ENCODE data around the gene DNAL1.

The DNAL1 gene

GRCh38 chr14:73726025-73726961, 81.5 kb downstream of the DNAL1 start:
- no peak for DNase-seq

GRCh38 chr14:73727166-73727565, 82.4 kb downstream of the DNAL1 start:
- no peak for DNase-seq

- peak; percentile 73 for DNase-seq
Measured at GRCh38 chr14:73728717-73729330, 84.0 kb downstream of the DNAL1 start.

- DNase-seq: no peak
Measured at GRCh38 chr14:73729556-73730265, 84.9 kb downstream of the DNAL1 start.

GRCh38 chr14:73731111-73731510, 86.3 kb downstream of the DNAL1 start:
- no peak for DNase-seq

GRCh38 chr14:73732006-73732405, 87.2 kb downstream of the DNAL1 start:
- DNase-seq: no peak

- no peak for DNase-seq
Measured at GRCh38 chr14:73736842-73737241, 92.1 kb downstream of the DNAL1 start.

GRCh38 chr14:73738518-73739173, 93.9 kb downstream of the DNAL1 start:
- no peak for DNase-seq

- no peak for DNase-seq
Measured at GRCh38 chr14:73739174-73739898, 94.5 kb downstream of the DNAL1 start.

- no peak for DNase-seq
Measured at GRCh38 chr14:73739899-73740617, 95.3 kb downstream of the DNAL1 start.

- DNase-seq: no peak
Measured at GRCh38 chr14:73740618-73741326, 96.0 kb downstream of the DNAL1 start.

GRCh38 chr14:73741386-73741875, 96.6 kb downstream of the DNAL1 start:
- DNase-seq: peak; percentile 70

GRCh38 chr14:73741876-73742519, 97.2 kb downstream of the DNAL1 start:
- DNase-seq: peak; percentile 74

- DNase-seq: no peak
Measured at GRCh38 chr14:73742520-73743238, 97.9 kb downstream of the DNAL1 start.

GRCh38 chr14:73743431-73743931, 98.7 kb downstream of the DNAL1 start:
- DNase-seq: no peak

GRCh38 chr14:73744175-73744867, 99.5 kb downstream of the DNAL1 start:
- no peak for DNase-seq

- no peak for DNase-seq
Measured at GRCh38 chr14:73744874-73745529, 100.2 kb downstream of the DNAL1 start.
